PFSK-1 (cell line): ENCODE results near the gene NOL4L.

Experiments
- POLR2AphosphoS5 ChIP-seq: IDR thresholded peaks from 2 replicates; pipeline ENCODE4 v1.6.1; 2012; ENCODE audit warnings: low read depth, mild to moderate bottlenecking, control low read depth, low read length, moderate library complexity
- TAF1 ChIP-seq: IDR thresholded peaks from 2 replicates; pipeline ENCODE4 v1.6.1; 2012; ENCODE audit warnings: low read length, control low read depth, borderline replicate concordance; ENCODE audit not compliant: insufficient read depth

DNA sequence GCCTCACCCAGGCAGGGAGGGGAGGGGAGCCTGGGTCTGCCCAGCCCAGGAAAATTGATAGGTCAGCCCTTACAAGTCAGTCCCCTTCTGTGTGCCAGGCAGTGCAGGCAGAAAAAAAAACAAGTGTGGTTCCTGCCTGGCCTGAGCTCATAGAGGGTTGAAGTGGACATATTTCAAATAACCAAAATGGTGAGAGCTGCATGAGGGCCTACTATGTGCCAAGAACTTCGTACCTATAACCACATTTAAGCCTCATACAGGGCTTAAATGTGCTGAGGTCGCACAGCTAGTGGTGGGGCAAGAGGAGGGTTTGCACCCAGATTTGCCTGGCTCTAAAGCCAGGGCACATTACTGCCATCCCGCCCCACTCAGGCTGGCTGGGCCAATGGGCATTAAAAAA, 6.9 kb upstream of the NOL4L start:
- TF ChIP-seq TAF1: no peak
- TF ChIP-seq POLR2AphosphoS5: no peak
